ENCODE results near the gene HNRNPU.

HNRNPU gene

DNA sequence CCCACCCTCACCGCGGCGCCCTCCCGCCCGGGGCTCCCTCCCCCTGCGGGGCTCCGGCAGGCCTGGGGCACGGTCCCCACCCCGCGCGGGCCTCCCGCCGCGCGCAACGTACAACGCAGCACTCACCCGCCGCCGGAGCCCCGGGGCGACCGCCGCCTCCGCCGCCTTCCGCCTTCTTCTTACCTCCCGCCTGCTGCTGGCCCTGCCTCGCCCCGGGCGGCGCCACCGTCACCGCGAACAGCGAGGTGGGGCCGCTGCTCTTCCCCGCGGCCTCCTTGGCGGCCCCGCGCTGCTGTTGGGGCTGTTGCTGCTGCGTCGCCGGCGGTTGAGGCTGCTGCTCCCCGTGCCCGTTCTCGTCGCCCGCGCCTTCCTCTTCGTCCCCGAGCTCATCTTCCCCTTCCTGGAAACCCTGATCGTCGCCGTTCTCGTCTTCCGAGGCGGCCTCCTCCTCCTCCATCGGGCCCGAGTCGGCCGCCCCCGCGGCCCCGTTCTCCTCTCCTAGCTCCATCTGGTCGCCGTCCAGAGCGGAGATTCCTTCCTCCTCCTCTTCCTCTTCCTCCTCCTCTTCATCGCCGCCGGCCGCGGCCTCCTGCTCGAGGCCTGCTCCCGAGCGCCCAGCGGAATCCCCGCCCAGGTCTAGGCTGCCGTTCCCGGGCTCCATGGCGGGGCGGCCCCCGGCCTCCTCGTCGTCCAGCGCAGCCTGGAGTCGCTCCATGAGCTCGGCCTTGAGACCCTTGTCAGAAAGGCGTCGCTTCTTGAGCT lies 671 bp downstream of the HNRNPU start:
- Histone ChIP-seq H3K27me3 (ENCODE audit: control insufficient read depth in 1 of 2, insufficient read depth in 2 of 2, low read length in 2 of 2) (no peaks in the 10 kb centered on the region), H3K27ac (ENCODE audit: low read depth, low read length) (peak overlapping the region; percentile 100)

DNA sequence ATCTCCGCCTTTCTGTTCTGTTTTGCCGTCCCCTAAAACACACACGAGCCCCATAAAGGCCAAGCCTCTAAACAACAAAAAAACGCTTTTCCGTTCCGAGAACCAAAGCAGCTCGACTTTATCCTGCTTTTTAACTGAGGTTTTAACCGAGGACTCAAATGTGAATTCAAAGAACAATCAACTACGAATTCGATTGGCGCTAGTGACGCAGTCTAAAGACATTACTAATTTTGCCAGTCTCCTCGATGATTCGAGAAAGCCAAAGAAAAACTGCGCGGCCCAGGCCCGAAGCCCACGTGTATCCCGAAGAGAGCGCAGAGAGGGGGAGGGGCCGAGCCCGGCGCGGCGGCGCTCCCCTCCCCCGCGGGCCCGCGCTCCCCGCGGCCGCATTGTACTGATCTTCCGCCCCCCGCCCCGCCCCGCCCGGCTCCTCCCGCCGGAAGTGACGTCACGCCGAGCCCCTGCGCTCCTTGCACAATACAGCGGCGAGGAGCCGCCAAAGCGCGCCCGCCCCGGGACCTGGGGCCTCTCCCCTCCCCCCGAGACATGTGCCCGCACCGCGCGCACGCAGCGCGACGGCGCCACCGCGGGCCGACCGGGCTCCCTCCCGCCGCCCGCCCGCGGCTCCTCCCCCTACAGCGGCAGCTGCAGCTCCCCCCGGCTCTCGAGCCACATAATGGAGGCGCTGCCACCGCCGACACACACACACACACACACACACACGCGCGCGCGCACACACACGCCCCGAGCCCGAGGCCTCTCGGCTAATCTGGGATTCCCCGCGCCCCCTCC lies 1.4 kb downstream of the HNRNPU start:
- H3K9ac ChIP-seq (ENCODE audit: low read depth in 1 of 2, low read length in 2 of 2): peak overlapping the region; percentile 94 to 100
- no peaks in the 10 kb centered on the region for H3K9me3 ChIP-seq (ENCODE audit: control insufficient read depth in 1 of 2, low read length in 2 of 2)
- peak overlapping the region; percentile 100 for H3K27ac ChIP-seq (ENCODE audit: low read depth, low read length)
- H3K4me3 ChIP-seq (ENCODE audit: low read depth in 1 of 2, low read length in 2 of 2): peak overlapping the region; percentile 92 to 97
- H3K36me3 ChIP-seq (ENCODE audit: control insufficient read depth in 1 of 2, insufficient read depth in 2 of 2, low read length in 2 of 2): peaks cover 24 to 30% of the 10 kb centered on the region in 2 donors
- H3K27me3 ChIP-seq (ENCODE audit: control insufficient read depth in 1 of 2, insufficient read depth in 2 of 2, low read length in 2 of 2): no peaks in the 10 kb centered on the region
- peaks cover 35 to 38% of the 10 kb centered on the region in 2 donors for H3K4me1 ChIP-seq (ENCODE audit: control insufficient read depth in 1 of 2, insufficient read depth in 2 of 2, low read length in 2 of 2)

More for the DNA sequence above, 671 bp downstream of the HNRNPU start:
- Histone ChIP-seq H3K9me3 (ENCODE audit: control insufficient read depth in 1 of 2, low read length in 2 of 2) (no peaks in the 10 kb centered on the region), H3K4me3 (ENCODE audit: low read depth in 1 of 2, low read length in 2 of 2) (peak overlapping the region; percentile 92 to 97), H3K9ac (ENCODE audit: low read depth in 1 of 2, low read length in 2 of 2) (peak overlapping the region; percentile 94 to 100), H3K4me1 (ENCODE audit: control insufficient read depth in 1 of 2, insufficient read depth in 2 of 2, low read length in 2 of 2) (peaks cover 35 to 38% of the 10 kb centered on the region in 2 donors), H3K36me3 (ENCODE audit: control insufficient read depth in 1 of 2, insufficient read depth in 2 of 2, low read length in 2 of 2) (peaks cover 16 to 22% of the 10 kb centered on the region in 2 donors)

DNA sequence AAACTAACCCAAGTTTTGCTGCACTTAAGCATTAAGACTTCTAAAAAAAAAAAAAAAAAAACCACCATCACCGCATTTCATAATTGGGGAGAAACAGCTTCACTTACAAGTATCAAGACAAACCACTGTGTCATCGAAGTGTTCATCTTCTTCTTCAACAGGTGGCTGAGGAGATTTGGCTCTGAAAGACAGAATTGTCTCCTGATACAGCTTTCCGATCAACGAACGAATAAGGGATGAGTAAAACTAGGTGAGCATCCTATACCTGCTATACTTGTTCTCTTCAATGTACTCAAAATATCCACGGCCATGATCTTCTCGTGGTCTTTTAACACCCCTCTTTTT lies 2.0 kb downstream of the HNRNPU start:
- H3K9ac ChIP-seq (ENCODE audit: low read depth in 1 of 2, low read length in 2 of 2): peak overlapping the region; percentile 79 to 94
- H3K4me3 ChIP-seq (ENCODE audit: low read depth in 1 of 2, low read length in 2 of 2): peak overlapping the region; percentile 89 to 96
- peaks cover 35 to 38% of the 10 kb centered on the region in 2 donors for H3K4me1 ChIP-seq (ENCODE audit: control insufficient read depth in 1 of 2, insufficient read depth in 2 of 2, low read length in 2 of 2)
- no peaks in the 10 kb centered on the region for H3K9me3 ChIP-seq (ENCODE audit: control insufficient read depth in 1 of 2, low read length in 2 of 2)
- no peaks in the 10 kb centered on the region for H3K27me3 ChIP-seq (ENCODE audit: control insufficient read depth in 1 of 2, insufficient read depth in 2 of 2, low read length in 2 of 2)
- H3K36me3 ChIP-seq (ENCODE audit: control insufficient read depth in 1 of 2, insufficient read depth in 2 of 2, low read length in 2 of 2): peaks cover 29 to 36% of the 10 kb centered on the region in 2 donors
- peak overlapping the region; percentile 82 for H3K27ac ChIP-seq (ENCODE audit: low read depth, low read length)

DNA sequence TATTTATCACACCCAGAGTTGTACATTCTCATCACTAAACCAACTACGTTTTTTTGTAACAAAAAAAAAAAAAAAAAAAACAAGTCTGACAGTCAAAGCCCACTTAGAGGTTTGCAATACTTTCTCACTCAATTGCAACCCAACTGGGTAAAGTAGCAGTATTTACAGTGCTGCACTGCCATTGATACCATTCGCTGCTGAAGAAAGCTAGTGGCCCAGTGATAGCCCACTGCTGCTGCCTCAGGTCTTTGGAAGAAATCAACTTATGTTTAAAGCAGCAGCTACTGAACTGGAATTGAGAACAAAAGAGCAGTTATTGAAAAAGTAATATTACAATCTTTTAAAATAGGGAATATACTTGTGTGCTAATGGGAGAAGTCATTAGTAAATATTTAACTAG lies 2.7 kb downstream of the HNRNPU start:
- Histone ChIP-seq H3K9me3 (ENCODE audit: control insufficient read depth in 1 of 2, low read length in 2 of 2) (no peaks in the 10 kb centered on the region), H3K4me1 (ENCODE audit: control insufficient read depth in 1 of 2, insufficient read depth in 2 of 2, low read length in 2 of 2) (peaks cover 35 to 38% of the 10 kb centered on the region in 2 donors), H3K9ac (ENCODE audit: low read depth in 1 of 2, low read length in 2 of 2) (peak overlapping the region; percentile 79 to 94), H3K4me3 (ENCODE audit: low read depth in 1 of 2, low read length in 2 of 2) (peak overlapping the region; percentile 89 to 96), H3K36me3 (ENCODE audit: control insufficient read depth in 1 of 2, insufficient read depth in 2 of 2, low read length in 2 of 2) (peaks cover 35 to 42% of the 10 kb centered on the region in 2 donors), H3K27me3 (ENCODE audit: control insufficient read depth in 1 of 2, insufficient read depth in 2 of 2, low read length in 2 of 2) (no peaks in the 10 kb centered on the region), H3K27ac (ENCODE audit: low read depth, low read length) (no peak overlapping the region)

DNA sequence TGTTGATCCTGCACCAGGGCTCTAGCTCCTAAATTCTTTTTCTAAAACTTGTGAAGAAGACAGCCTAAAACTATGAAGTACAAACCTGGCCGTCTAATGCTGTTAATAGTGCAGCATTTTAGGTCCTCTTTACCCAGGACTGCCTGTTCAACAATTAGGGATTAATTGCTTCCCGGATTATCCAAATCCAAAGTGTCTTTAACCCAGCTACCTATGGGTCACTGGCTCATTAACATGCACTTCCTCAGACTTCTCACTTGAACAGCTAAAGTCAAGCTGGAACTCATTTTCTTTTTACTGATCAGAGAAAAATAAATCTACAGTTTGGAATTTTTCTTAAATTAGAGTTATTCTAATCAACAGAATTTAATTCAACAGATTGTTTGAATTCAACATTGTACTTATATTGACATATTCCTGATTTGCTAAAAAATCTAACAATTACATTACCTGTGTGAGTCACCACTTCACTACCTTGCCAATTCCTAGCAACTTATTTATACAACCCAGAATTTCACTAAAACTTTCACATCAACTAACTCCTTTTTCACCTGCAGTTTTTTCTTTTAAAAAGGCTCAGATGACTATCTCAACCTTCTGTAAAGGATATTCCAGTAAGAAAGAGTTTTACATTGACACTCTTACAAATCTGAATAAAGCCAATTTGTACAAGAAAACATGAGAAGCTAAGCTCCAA lies 3.3 kb downstream of the HNRNPU start:
- Histone ChIP-seq H3K27me3 (ENCODE audit: control insufficient read depth in 1 of 2, insufficient read depth in 2 of 2, low read length in 2 of 2) (no peaks in the 10 kb centered on the region), H3K9ac (ENCODE audit: low read depth in 1 of 2, low read length in 2 of 2) (peak overlapping the region in 1 of 2 donors; percentile 94), H3K27ac (ENCODE audit: low read depth, low read length) (no peak overlapping the region), H3K36me3 (ENCODE audit: control insufficient read depth in 1 of 2, insufficient read depth in 2 of 2, low read length in 2 of 2) (peaks cover 40 to 48% of the 10 kb centered on the region in 2 donors), H3K4me1 (ENCODE audit: control insufficient read depth in 1 of 2, insufficient read depth in 2 of 2, low read length in 2 of 2) (peaks cover 38 to 39% of the 10 kb centered on the region in 2 donors), H3K9me3 (ENCODE audit: control insufficient read depth in 1 of 2, low read length in 2 of 2) (no peaks in the 10 kb centered on the region), H3K4me3 (ENCODE audit: low read depth in 1 of 2, low read length in 2 of 2) (peak overlapping the region; percentile 89 to 96)

DNA sequence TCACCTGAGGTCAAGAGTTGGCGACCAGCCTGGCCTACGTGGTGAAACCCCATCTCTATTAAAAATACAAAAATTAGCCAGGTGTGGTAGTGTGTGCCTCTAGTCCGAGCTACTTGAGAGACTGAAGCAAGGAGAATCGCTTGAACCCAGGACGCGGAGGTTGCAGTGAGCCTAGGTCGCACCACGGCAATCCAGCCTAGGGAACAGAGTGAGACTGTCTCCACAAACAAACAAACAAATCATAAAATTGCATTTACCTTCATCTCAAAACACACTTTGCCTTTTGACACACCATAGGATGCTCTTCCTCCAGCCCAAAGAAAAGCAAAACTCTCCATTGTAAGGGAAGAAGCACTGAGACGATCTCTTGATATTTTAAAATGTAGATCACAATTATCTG lies 4.3 kb downstream of the HNRNPU start:
- H3K27me3 ChIP-seq (ENCODE audit: control insufficient read depth in 1 of 2, insufficient read depth in 2 of 2, low read length in 2 of 2): no peaks in the 10 kb centered on the region
- H3K4me1 ChIP-seq (ENCODE audit: control insufficient read depth in 1 of 2, insufficient read depth in 2 of 2, low read length in 2 of 2): peaks cover 37 to 39% of the 10 kb centered on the region in 2 donors
- no peaks in the 10 kb centered on the region for H3K9me3 ChIP-seq (ENCODE audit: control insufficient read depth in 1 of 2, low read length in 2 of 2)
- H3K36me3 ChIP-seq (ENCODE audit: control insufficient read depth in 1 of 2, insufficient read depth in 2 of 2, low read length in 2 of 2): peaks cover 49 to 58% of the 10 kb centered on the region in 2 donors
- peak overlapping the region; percentile 89 to 96 for H3K4me3 ChIP-seq (ENCODE audit: low read depth in 1 of 2, low read length in 2 of 2)
- peak overlapping the region; percentile 15 to 16 for H3K9ac ChIP-seq (ENCODE audit: low read depth in 1 of 2, low read length in 2 of 2)
- no peak overlapping the region for H3K27ac ChIP-seq (ENCODE audit: low read depth, low read length)

DNA sequence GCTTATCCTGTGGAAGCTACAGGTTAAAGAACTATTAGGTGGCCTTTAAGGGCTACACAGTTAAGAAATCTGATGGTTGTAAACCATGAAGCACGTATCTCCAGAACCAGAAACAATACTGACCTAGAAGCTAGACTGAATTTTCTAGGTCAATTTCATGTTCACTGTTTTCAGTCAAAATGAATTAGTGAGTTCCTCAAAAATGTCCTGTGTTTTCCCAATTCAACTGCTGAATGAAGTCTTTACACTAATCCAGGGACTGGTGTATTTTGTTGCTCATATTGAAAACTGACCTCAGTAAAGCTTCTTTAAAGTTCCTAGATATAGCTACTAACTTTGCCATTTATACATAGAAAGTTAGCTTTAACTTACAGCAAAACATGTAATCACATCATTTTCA lies 6.0 kb downstream of the HNRNPU start:
- H3K27ac ChIP-seq (ENCODE audit: low read depth, low read length): no peak overlapping the region
- H3K9me3 ChIP-seq (ENCODE audit: control insufficient read depth in 1 of 2, low read length in 2 of 2): no peaks in the 10 kb centered on the region
- peaks cover 49 to 72% of the 10 kb centered on the region in 2 donors for H3K36me3 ChIP-seq (ENCODE audit: control insufficient read depth in 1 of 2, insufficient read depth in 2 of 2, low read length in 2 of 2)
- peak overlapping the region in 1 of 2 donors; percentile 2 for H3K9ac ChIP-seq (ENCODE audit: low read depth in 1 of 2, low read length in 2 of 2)
- H3K4me1 ChIP-seq (ENCODE audit: control insufficient read depth in 1 of 2, insufficient read depth in 2 of 2, low read length in 2 of 2): peaks cover 35 to 42% of the 10 kb centered on the region in 2 donors
- H3K27me3 ChIP-seq (ENCODE audit: control insufficient read depth in 1 of 2, insufficient read depth in 2 of 2, low read length in 2 of 2): no peaks in the 10 kb centered on the region
- H3K4me3 ChIP-seq (ENCODE audit: low read depth in 1 of 2, low read length in 2 of 2): no peak overlapping the region

DNA sequence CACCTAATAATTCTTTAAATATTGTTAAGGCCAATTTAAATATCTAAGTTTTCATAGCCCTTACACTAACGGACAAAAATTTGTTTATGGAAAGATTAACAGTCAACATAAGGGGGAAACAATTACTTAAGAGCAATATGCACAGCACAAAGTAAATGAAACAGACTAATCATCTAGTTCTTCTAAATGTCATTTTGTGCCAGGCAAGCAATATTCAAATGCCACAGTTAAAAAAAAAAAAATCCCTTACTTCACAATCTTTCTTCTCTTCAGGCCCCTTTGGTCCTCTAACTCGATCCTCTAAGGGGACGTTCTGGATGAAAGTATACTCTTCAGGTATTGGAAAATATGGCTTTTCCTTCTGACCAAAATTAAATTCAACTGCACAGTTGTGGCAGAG lies 6.6 kb downstream of the HNRNPU start:
- H3K4me1 ChIP-seq (ENCODE audit: control insufficient read depth in 1 of 2, insufficient read depth in 2 of 2, low read length in 2 of 2): peaks cover 35 to 42% of the 10 kb centered on the region in 2 donors
- no peak overlapping the region for H3K27ac ChIP-seq (ENCODE audit: low read depth, low read length)
- H3K9ac ChIP-seq (ENCODE audit: low read depth in 1 of 2, low read length in 2 of 2): no peak overlapping the region
- H3K27me3 ChIP-seq (ENCODE audit: control insufficient read depth in 1 of 2, insufficient read depth in 2 of 2, low read length in 2 of 2): no peaks in the 10 kb centered on the region
- H3K4me3 ChIP-seq (ENCODE audit: low read depth in 1 of 2, low read length in 2 of 2): no peak overlapping the region
- H3K36me3 ChIP-seq (ENCODE audit: control insufficient read depth in 1 of 2, insufficient read depth in 2 of 2, low read length in 2 of 2): peaks cover 50 to 77% of the 10 kb centered on the region in 2 donors
- no peaks in the 10 kb centered on the region for H3K9me3 ChIP-seq (ENCODE audit: control insufficient read depth in 1 of 2, low read length in 2 of 2)

DNA sequence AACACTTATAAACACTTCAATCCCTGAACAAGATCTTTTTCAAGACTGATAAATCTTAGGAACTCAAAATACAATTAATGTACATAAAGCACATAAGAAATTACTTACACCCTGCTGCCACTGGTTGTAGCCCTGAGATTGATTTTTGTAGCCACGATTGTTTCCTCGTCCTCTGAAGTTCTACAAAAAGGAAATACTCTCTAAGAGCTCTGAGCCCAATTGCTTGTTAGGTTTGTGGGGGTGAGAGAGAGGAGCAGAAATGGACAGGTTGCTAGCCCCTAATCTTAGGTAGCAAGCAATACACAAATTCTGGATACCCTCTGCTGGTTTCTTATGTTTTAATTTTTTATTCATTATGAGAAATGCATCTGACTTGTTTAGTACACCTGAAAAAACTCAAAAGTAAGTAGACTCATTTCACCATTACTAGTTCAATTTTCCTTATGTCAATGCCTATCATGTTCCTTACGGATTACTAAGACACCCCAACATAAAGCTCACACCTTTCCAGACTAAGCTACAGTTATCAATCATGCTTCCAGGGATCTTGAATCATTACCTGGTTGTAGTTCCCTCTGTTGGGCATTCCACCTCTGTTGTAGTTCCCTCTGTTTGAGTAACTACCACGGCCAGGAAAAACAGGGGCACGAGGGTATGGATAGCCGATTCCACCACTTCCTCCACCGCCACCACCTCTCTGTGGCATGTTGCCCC lies 9.3 kb downstream of the HNRNPU start:
- H3K36me3 ChIP-seq (ENCODE audit: control insufficient read depth in 1 of 2, insufficient read depth in 2 of 2, low read length in 2 of 2): peaks cover 61 to 94% of the 10 kb centered on the region in 2 donors
- H3K9ac ChIP-seq (ENCODE audit: low read depth in 1 of 2, low read length in 2 of 2): no peak overlapping the region
- H3K27me3 ChIP-seq (ENCODE audit: control insufficient read depth in 1 of 2, insufficient read depth in 2 of 2, low read length in 2 of 2): no peaks in the 10 kb centered on the region
- H3K4me1 ChIP-seq (ENCODE audit: control insufficient read depth in 1 of 2, insufficient read depth in 2 of 2, low read length in 2 of 2): peaks cover 23 to 28% of the 10 kb centered on the region in 2 donors
- H3K27ac ChIP-seq (ENCODE audit: low read depth, low read length): no peak overlapping the region
- no peaks in the 10 kb centered on the region for H3K9me3 ChIP-seq (ENCODE audit: control insufficient read depth in 1 of 2, low read length in 2 of 2)
- H3K4me3 ChIP-seq (ENCODE audit: low read depth in 1 of 2, low read length in 2 of 2): no peak overlapping the region

Data from duodenal mucosa (tissue), 2 donors.